SK-N-MC (cell line): Measurements from ENCODE around the gene PPIL3.

Source experiments
- DNase-seq: peaks from one replicate; pipeline ENCODE4 v3.0.0-alpha.2; 2011; ENCODE audit warnings: low read depth, low spot score
- H3K27ac ChIP-seq: fragments of 200-600 bp; sonication (generic); 2 replicates; pipeline ENCODE4 v1.5.1; 2016; ENCODE audit warnings: mixed run types
- H3K36me3 ChIP-seq: fragments of 200-600 bp; sonication (generic); 2 replicates; pipeline ENCODE4 v1.6.1; 2017; ENCODE audit warnings: antibody characterized with exemption, low read length, mixed read lengths; ENCODE audit not compliant: insufficient read depth
- H3K4me3 ChIP-seq: fragments of 200-600 bp; sonication (generic); 2 replicates; pipeline ENCODE4 v1.5.1; 2016
- H3K9ac ChIP-seq: fragments of 200-600 bp; sonication (generic); 2 replicates; pipeline ENCODE4 v1.8.0; 2017; ENCODE audit warnings: mixed run types, mixed read lengths; ENCODE audit not compliant: insufficient read length
- H3K9me3 ChIP-seq: fragments of 200-600 bp; sonication (generic); 2 replicates; pipeline ENCODE4 v1.6.1; 2017; ENCODE audit warnings: low read depth, mild to moderate bottlenecking, antibody characterized with exemption, low read length, moderate library complexity, mixed read lengths
- EZH2 ChIP-seq: fragments of 200-600 bp; sonication (generic); IDR thresholded peaks from one replicate; pipeline ENCODE4 v1.6.1; 2017; ENCODE audit warnings: antibody characterized with exemption
- FOXP2 ChIP-seq: optimal IDR thresholded peaks from 2 replicates; pipeline ENCODE3; 2011; ENCODE audit warnings: mild to moderate bottlenecking, moderate library complexity; ENCODE audit not compliant: insufficient read depth; ENCODE audit errors: extremely low read length, control extremely low read depth
- POLR2AphosphoS5 ChIP-seq: IDR thresholded peaks from 2 replicates; pipeline ENCODE4 v1.6.1; 2012; ENCODE audit warnings: mild to moderate bottlenecking, low read depth, low read length, borderline replicate concordance

The PPIL3 gene

GRCh38 chr2:200851398-200852248 lies 37.3 kb downstream of the PPIL3 start:
- Histone ChIP-seq H3K9ac (no peak overlapping the region), H3K9me3 (no peaks in the 10 kb centered on the region), H3K27ac (no peak overlapping the region), H3K36me3 (peaks cover 56% of the 10 kb centered on the region), H3K4me3 (no peak overlapping the region)
- DNase-seq, result no peak
- TF ChIP-seq FOXP2, result no peak
- TF ChIP-seq POLR2AphosphoS5, result no peak
- no peak for TF ChIP-seq EZH2

GRCh38 chr2:200850512-200851256 lies 38.2 kb downstream of the PPIL3 start:
- H3K9me3 ChIP-seq, result no peaks in the 10 kb centered on the region
- no peak for DNase-seq
- TF ChIP-seq EZH2, result no peak
- H3K9ac ChIP-seq, result no peak overlapping the region
- H3K27ac ChIP-seq, result no peak overlapping the region
- no peak overlapping the region for H3K4me3 ChIP-seq
- peaks cover 48% of the 10 kb centered on the region for H3K36me3 ChIP-seq

- Histone ChIP-seq H3K9ac (no peak overlapping the region), H3K27ac (no peak overlapping the region), H3K9me3 (no peaks in the 10 kb centered on the region), H3K4me3 (no peak overlapping the region), H3K36me3 (peaks cover 21% of the 10 kb centered on the region)
- TF ChIP-seq EZH2 (no peak), POLR2AphosphoS5 (no peak), FOXP2 (no peak)
- DNase-seq, result no peak
Measured at GRCh38 chr2:200847939-200848338, 40.9 kb downstream of the PPIL3 start.

GRCh38 chr2:200847269-200847668 lies 41.6 kb downstream of the PPIL3 start:
- H3K27ac ChIP-seq, result no peak overlapping the region
- TF ChIP-seq EZH2 (no peak), FOXP2 (no peak), POLR2AphosphoS5 (no peak)
- no peak overlapping the region for H3K4me3 ChIP-seq
- no peak for DNase-seq
- H3K36me3 ChIP-seq, result peaks cover 14% of the 10 kb centered on the region
- H3K9ac ChIP-seq, result no peak overlapping the region
- no peaks in the 10 kb centered on the region for H3K9me3 ChIP-seq

- H3K9ac ChIP-seq, result no peak overlapping the region
- no peaks in the 10 kb centered on the region for H3K9me3 ChIP-seq
- no peak overlapping the region for H3K4me3 ChIP-seq
- H3K36me3 ChIP-seq, result no peaks in the 10 kb centered on the region
- DNase-seq, result no peak
- H3K27ac ChIP-seq, result no peak overlapping the region
- no peak for TF ChIP-seq FOXP2
- TF ChIP-seq POLR2AphosphoS5, result no peak
- no peak for TF ChIP-seq EZH2
Measured at GRCh38 chr2:200845669-200846325, 43.1 kb downstream of the PPIL3 start.

GRCh38 chr2:200845194-200845593 lies 43.7 kb downstream of the PPIL3 start:
- Histone ChIP-seq H3K36me3 (no peaks in the 10 kb centered on the region), H3K4me3 (no peak overlapping the region), H3K9me3 (no peaks in the 10 kb centered on the region), H3K27ac (no peak overlapping the region), H3K9ac (no peak overlapping the region)
- no peak for DNase-seq
- TF ChIP-seq EZH2 (no peak), POLR2AphosphoS5 (no peak), FOXP2 (no peak)

- no peak for TF ChIP-seq POLR2AphosphoS5
- TF ChIP-seq EZH2, result no peak
- no peak for TF ChIP-seq FOXP2
- Histone ChIP-seq H3K9ac (no peak overlapping the region), H3K9me3 (no peaks in the 10 kb centered on the region), H3K4me3 (no peak overlapping the region), H3K36me3 (no peaks in the 10 kb centered on the region), H3K27ac (no peak overlapping the region)
- DNase-seq, result no peak
Measured at GRCh38 chr2:200843993-200844948, 44.6 kb downstream of the PPIL3 start.

- Histone ChIP-seq H3K9ac (no peak overlapping the region), H3K27ac (no peak overlapping the region), H3K9me3 (0 out of 2 replicates have a peak, but pooled peaks cover 2% of the 10 kb centered on the region), H3K36me3 (no peaks in the 10 kb centered on the region), H3K4me3 (no peak overlapping the region)
- TF ChIP-seq FOXP2, result no peak
- no peak for DNase-seq
Measured at GRCh38 chr2:200839513-200839912, 49.4 kb downstream of the PPIL3 start.
